Tibial nerve (tissue), 3 donors: ENCODE results near the gene JCHAIN.

Experiments
- CTCF ChIP-seq, 5 experiments: fragments of 200-600 bp in 3 of 5; fragments of 450-650 bp in 2 of 5; sonication (generic) in 3 of 5; IDR thresholded peaks; one replicate each; pipeline ENCODE4 v1.5.1; 2016 to 2019; ENCODE audit warnings: antibody characterized with exemption in 5 of 5, mild to moderate bottlenecking in 3 of 5, moderate library complexity in 2 of 5
- POLR2A ChIP-seq, 2 donors: fragments of 450-650 bp; IDR thresholded peaks; one replicate each; pipeline ENCODE4 v1.6.1; 2017; ENCODE audit warnings: antibody characterized with exemption in 2 of 2, mild to moderate bottlenecking in 2 of 2, moderate library complexity in 2 of 2

GRCh38 chr4:70637239-70637913 lies 28.9 kb downstream of the JCHAIN start:
- no peak for TF ChIP-seq CTCF (IDR thresholded peaks at IDR 0.05)
- no peak for TF ChIP-seq POLR2A (IDR thresholded peaks at IDR 0.05)
